Adrenal gland (tissue), 5 donors: ENCODE results near the gene PSAPL1.

Experiments used
- CTCF ChIP-seq, 6 experiments: fragments of 450-650 bp in 4 of 6; fragments of 200-600 bp in 2 of 6; sonication (generic) in 1 of 6; IDR thresholded peaks; 1 replicate in 5 of 6; 2 replicates in 1 of 6; pipeline versions ENCODE4 v1.5.1 to v1.8.0; 2016 to 2021; ENCODE audit warnings: antibody characterized with exemption in 6 of 6, mild to moderate bottlenecking in 2 of 6, moderate library complexity in 1 of 6
- POLR2A ChIP-seq, 2 donors: fragments of 450-650 bp; IDR thresholded peaks; one replicate each; pipeline ENCODE4 v1.6.1; 2017; ENCODE audit warnings: antibody characterized with exemption in 2 of 2, mild to moderate bottlenecking in 2 of 2, moderate library complexity in 1 of 2
- donor health status: DM: no; HTN: no; CAD: no.

- TF ChIP-seq CTCF (IDR thresholded peaks at IDR 0.05) (no peak), POLR2A (IDR thresholded peaks at IDR 0.05) (no peak)
Measured at GRCh38 chr4:7469023-7469422, 34.3 kb upstream of the PSAPL1 start.
